ENCODE data around the gene MICAL2. TPM values are rescaled to one million over a fixed set of nuclear protein-coding genes. Genes with fewer than 3 reads are reported as not detected.

The MICAL2 gene
- total and polyA plus RNA-seq, 10 of the 15 experiments (the other 5 are each of a cell fraction or from before 2014, with no cell fraction given), result 0.90 to 5.6 (median 2.4) TPM

DNA sequence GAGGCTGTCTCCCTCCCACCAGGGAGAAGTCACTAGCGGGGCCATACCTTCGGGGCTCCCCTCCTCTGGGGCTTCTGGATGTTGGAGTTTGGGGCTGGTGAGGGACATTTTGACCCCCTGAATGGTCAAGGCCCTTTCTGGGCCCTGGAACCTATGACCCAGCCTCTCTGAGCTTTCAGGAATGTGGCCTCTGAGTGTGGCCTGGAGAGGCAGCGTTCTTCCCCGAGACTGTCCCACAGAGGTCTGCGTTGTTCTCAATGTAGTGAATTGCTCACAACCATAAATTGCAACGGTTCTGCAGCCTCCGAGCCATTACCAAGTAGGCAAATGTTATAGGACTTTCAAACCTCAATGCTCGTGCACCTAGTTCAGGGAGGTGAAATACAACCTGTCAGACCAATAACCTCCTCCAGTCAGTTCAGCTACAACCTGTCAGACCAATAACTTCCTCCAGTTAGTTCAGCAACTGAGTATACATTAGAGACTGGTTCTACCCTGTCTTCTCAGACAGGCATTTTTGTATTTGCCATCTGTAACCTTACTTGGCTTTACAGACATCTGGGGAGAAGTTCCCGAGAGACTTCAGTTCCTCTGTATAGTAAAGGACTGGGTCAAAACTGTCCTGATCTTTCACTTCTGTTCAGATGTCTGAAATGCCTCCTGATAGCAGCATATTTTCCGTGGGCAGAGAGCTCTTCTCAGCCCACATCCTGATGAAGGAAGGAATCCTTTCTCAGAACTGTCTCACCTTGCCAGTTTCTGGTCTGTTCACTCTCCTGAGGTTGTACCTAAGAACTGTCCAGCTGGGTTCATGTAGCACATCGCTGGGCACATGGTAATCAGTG lies 34.2 kb downstream of the MICAL2 start:
- no peaks in the 10 kb centered on the region for H3K9me3 ChIP-seq (replicated peaks; ENCODE audit: control insufficient read depth, insufficient read depth, low read length)
- ChIA-PET POLR2A (no interaction called here), RAD21 (ENCODE audit: unreplicated experiment) (interaction anchor here (0.6 to 1.5 kb wide), 2 partner anchors 11 to 93 kb away, joined by 3 read pairs; no protein-coding TSS in a partner anchor), SMC1A (ENCODE audit: uncharacterized antibody, unreplicated experiment) (no interaction called here), CTCF (no interaction called here)
- no peaks in the 10 kb centered on the region for H3K27me3 ChIP-seq (replicated peaks in 1 of 2; ENCODE audit: control insufficient read depth in 2 of 2, insufficient read depth in 2 of 2, low read length in 1 of 2)
- BruUV-seq (replicated peaks), result no TSS peak
- H3K27ac ChIP-seq (ENCODE audit: control insufficient read depth, insufficient read depth), result no peak overlapping the region
- no peaks in the 10 kb centered on the region for H3K79me2 ChIP-seq (ENCODE audit: control insufficient read depth, insufficient read depth, low read length)
- FAIRE-seq, result no peak
- intact Hi-C loops (cut with micrococcal nuclease; ENCODE audit: unreplicated experiment), result no loop called here
- 0 out of 2 replicates have a peak, but pooled peaks cover 2% of the 10 kb centered on the region for H3K4me1 ChIP-seq (ENCODE audit: control insufficient read depth, insufficient read depth, low read length)
- H3K36me3 ChIP-seq (ENCODE audit: control insufficient read depth in 2 of 2, insufficient read depth in 2 of 2, low read length in 1 of 2), result no peaks in the 10 kb centered on the region
- no peak; the same call in 2 of the 3 replicates for ATAC-seq
- in situ Hi-C loops (cut with MboI), result no loop called here
- no peaks in the 10 kb centered on the region for H4K20me1 ChIP-seq (ENCODE audit: control insufficient read depth, insufficient read depth)
- WGBS (ENCODE audit: insufficient coverage, insufficient replicate concordance, low lambda C conversion rate, missing lambda C conversion rate), result 41% methylated on average over 11 of the region's 11 CpGs
- no peak overlapping the region for H3K9ac ChIP-seq (ENCODE audit: control insufficient read depth, insufficient read depth, low read length)
- no peak overlapping the region for H3K4me2 ChIP-seq (ENCODE audit: control insufficient read depth, insufficient read depth)
- H2AFZ ChIP-seq (ENCODE audit: control insufficient read depth, low read depth, low read length), result no peak overlapping the region
- no peak overlapping the region for H3K4me3 ChIP-seq
- no peak for DNase-seq (ENCODE audit: low read depth, low spot score)
- TF ChIP-seq CBX5 (IDR thresholded peaks at IDR 0.05; ENCODE audit: low read depth), result no peak
- TF ChIP-seq, protein P1, sequence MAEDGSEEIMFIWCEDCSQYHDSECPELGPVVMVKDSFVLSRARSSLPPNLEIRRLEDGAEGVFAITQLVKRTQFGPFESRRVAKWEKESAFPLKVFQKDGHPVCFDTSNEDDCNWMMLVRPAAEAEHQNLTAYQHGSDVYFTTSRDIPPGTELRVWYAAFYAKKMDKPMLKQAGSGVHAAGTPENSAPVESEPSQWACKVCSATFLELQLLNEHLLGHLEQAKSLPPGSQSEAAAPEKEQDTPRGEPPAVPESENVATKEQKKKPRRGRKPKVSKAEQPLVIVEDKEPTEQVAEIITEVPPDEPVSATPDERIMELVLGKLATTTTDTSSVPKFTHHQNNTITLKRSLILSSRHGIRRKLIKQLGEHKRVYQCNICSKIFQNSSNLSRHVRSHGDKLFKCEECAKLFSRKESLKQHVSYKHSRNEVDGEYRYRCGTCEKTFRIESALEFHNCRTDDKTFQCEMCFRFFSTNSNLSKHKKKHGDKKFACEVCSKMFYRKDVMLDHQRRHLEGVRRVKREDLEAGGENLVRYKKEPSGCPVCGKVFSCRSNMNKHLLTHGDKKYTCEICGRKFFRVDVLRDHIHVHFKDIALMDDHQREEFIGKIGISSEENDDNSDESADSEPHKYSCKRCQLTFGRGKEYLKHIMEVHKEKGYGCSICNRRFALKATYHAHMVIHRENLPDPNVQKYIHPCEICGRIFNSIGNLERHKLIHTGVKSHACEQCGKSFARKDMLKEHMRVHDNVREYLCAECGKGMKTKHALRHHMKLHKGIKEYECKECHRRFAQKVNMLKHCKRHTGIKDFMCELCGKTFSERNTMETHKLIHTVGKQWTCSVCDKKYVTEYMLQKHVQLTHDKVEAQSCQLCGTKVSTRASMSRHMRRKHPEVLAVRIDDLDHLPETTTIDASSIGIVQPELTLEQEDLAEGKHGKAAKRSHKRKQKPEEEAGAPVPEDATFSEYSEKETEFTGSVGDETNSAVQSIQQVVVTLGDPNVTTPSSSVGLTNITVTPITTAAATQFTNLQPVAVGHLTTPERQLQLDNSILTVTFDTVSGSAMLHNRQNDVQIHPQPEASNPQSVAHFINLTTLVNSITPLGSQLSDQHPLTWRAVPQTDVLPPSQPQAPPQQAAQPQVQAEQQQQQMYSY (CRISPR knock-in tag; IDR thresholded peaks at IDR 0.05), result no peak
- no peak for TF ChIP-seq HDGF (IDR thresholded peaks at IDR 0.05)
- no peak for TF ChIP-seq USF1 (IDR thresholded peaks at IDR 0.05; ENCODE audit: borderline replicate concordance, extremely low read length, insufficient read depth, low read depth, low read length)
- no peak for TF ChIP-seq USF2 (IDR thresholded peaks at IDR 0.05; ENCODE audit: borderline replicate concordance, low read depth, low read length)
- no peak for TF ChIP-seq ZZZ3 (IDR thresholded peaks at IDR 0.05; ENCODE audit: control insufficient read depth, insufficient read length, low read depth)
- TF ChIP-seq, protein P2, sequence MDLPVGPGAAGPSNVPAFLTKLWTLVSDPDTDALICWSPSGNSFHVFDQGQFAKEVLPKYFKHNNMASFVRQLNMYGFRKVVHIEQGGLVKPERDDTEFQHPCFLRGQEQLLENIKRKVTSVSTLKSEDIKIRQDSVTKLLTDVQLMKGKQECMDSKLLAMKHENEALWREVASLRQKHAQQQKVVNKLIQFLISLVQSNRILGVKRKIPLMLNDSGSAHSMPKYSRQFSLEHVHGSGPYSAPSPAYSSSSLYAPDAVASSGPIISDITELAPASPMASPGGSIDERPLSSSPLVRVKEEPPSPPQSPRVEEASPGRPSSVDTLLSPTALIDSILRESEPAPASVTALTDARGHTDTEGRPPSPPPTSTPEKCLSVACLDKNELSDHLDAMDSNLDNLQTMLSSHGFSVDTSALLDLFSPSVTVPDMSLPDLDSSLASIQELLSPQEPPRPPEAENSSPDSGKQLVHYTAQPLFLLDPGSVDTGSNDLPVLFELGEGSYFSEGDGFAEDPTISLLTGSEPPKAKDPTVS (IDR thresholded peaks at IDR 0.05; ENCODE audit: low read depth, low read length), result no peak
- TF ChIP-seq CHD4 (IDR thresholded peaks at IDR 0.05), result no peak
- TF ChIP-seq ZBTB33 (IDR thresholded peaks at IDR 0.05), result no peak
- TF ChIP-seq RAD21 (IDR thresholded peaks at IDR 0.05; ENCODE audit: insufficient read depth, low read depth, low read length), result no peak
- TF ChIP-seq SMC3 (IDR thresholded peaks at IDR 0.05; ENCODE audit: borderline replicate concordance, low read length), result no peak
- TF ChIP-seq CHD1 (IDR thresholded peaks at IDR 0.05; ENCODE audit: low read depth, low read length), result no peak
- TF ChIP-seq ZNF384 (IDR thresholded peaks at IDR 0.05; ENCODE audit: borderline replicate concordance, low read depth, low read length), result no peak
- no peak for TF ChIP-seq BMI1 (IDR thresholded peaks at IDR 0.05; ENCODE audit: borderline replicate concordance)
